Neural cell (in vitro differentiated cells): ENCODE results near the gene GMEB2.

Source experiments
- EP300 ChIP-seq: fragments of 450-650 bp; conservative IDR thresholded peaks from 2 replicates; pipeline ENCODE4 v1.6.1; 2014; ENCODE audit warnings: antibody characterized with exemption, mild to moderate bottlenecking, moderate library complexity; ENCODE audit not compliant: poor library complexity, severe bottlenecking
- EZH2 ChIP-seq: fragments of 200-600, 300-800 bp; shearing (Covaris generic), sonication (generic); IDR thresholded peaks from 2 replicates; pipeline ENCODE4 v1.6.1; 2014; ENCODE audit warnings: antibody characterized with exemption, low read length, borderline replicate concordance, mild to moderate bottlenecking; ENCODE audit not compliant: insufficient read depth, poor library complexity, severe bottlenecking
- POLR2AphosphoS5 ChIP-seq: IDR thresholded peaks from 2 replicates; pipeline ENCODE4 v1.6.1; 2012
- RAD21 ChIP-seq: fragments of 450-650 bp; conservative IDR thresholded peaks from 2 replicates; pipeline ENCODE4 v1.6.1; 2014; ENCODE audit warnings: antibody characterized with exemption, mild to moderate bottlenecking, moderate library complexity
- TAF1 ChIP-seq: IDR thresholded peaks from 2 replicates; pipeline ENCODE4 v1.6.1; 2012; ENCODE audit warnings: low read depth
- TF ChIP-seq, protein P1 (sequence below): IDR thresholded peaks from 2 replicates; pipeline ENCODE4 v1.6.1; 2012; ENCODE audit warnings: borderline replicate concordance
- TF ChIP-seq, protein P2 (sequence below): fragments of 450-650 bp; IDR thresholded peaks from 2 replicates; pipeline ENCODE4 v1.5.1; 2014; ENCODE audit warnings: antibody characterized with exemption, mild to moderate bottlenecking, moderate library complexity; ENCODE audit not compliant: poor library complexity, severe bottlenecking

DNA sequence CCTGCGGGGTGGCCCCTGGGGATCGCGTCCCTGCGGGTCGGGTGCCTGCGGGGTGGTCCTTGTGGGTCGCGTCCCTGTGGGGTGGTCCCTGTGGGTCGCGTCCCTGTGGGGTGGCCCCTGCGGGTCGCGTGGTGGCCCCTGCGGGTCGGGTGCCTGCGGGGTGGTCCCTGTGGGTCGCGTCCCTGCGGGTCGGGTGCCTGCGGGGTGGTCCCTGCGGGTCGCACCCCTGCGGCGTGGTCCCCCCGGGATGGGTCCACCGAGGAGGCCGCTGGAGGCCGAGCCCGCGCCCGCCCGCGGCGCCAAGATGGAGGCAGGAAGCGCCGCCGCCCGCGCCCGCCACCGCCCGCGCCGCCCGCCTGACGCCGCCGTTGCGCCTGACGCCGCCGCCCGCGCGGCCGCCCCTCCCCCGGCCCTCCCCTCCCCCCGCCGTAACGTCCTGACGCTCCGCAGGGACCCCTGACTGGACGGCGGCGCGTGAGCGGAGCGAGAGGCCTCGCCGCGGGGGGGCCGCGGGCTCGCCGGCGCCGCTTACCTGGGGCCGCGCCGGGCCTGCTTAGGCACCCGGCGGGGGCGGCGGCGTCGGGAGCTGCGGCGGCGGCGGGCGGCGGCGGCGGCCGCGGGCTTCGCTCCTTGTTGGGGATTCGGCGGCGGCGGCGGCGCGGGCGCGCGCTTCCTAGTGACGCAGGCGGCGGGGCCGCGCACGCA is at the start of gene GMEB2:
- TF ChIP-seq, protein P1, sequence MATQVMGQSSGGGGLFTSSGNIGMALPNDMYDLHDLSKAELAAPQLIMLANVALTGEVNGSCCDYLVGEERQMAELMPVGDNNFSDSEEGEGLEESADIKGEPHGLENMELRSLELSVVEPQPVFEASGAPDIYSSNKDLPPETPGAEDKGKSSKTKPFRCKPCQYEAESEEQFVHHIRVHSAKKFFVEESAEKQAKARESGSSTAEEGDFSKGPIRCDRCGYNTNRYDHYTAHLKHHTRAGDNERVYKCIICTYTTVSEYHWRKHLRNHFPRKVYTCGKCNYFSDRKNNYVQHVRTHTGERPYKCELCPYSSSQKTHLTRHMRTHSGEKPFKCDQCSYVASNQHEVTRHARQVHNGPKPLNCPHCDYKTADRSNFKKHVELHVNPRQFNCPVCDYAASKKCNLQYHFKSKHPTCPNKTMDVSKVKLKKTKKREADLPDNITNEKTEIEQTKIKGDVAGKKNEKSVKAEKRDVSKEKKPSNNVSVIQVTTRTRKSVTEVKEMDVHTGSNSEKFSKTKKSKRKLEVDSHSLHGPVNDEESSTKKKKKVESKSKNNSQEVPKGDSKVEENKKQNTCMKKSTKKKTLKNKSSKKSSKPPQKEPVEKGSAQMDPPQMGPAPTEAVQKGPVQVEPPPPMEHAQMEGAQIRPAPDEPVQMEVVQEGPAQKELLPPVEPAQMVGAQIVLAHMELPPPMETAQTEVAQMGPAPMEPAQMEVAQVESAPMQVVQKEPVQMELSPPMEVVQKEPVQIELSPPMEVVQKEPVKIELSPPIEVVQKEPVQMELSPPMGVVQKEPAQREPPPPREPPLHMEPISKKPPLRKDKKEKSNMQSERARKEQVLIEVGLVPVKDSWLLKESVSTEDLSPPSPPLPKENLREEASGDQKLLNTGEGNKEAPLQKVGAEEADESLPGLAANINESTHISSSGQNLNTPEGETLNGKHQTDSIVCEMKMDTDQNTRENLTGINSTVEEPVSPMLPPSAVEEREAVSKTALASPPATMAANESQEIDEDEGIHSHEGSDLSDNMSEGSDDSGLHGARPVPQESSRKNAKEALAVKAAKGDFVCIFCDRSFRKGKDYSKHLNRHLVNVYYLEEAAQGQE, result peak; percentile 19
- TF ChIP-seq EP300 (no peak), RAD21 (no peak), POLR2AphosphoS5 (peak; percentile 43), TAF1 (no peak), EZH2 (no peak)
- TF ChIP-seq, protein P2, sequence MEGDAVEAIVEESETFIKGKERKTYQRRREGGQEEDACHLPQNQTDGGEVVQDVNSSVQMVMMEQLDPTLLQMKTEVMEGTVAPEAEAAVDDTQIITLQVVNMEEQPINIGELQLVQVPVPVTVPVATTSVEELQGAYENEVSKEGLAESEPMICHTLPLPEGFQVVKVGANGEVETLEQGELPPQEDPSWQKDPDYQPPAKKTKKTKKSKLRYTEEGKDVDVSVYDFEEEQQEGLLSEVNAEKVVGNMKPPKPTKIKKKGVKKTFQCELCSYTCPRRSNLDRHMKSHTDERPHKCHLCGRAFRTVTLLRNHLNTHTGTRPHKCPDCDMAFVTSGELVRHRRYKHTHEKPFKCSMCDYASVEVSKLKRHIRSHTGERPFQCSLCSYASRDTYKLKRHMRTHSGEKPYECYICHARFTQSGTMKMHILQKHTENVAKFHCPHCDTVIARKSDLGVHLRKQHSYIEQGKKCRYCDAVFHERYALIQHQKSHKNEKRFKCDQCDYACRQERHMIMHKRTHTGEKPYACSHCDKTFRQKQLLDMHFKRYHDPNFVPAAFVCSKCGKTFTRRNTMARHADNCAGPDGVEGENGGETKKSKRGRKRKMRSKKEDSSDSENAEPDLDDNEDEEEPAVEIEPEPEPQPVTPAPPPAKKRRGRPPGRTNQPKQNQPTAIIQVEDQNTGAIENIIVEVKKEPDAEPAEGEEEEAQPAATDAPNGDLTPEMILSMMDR, result no peak
